Measurements from ENCODE around the gene NODAL. TPM values are rescaled to one million over a fixed set of nuclear protein-coding genes. Genes with fewer than 3 reads are reported as not detected.

The NODAL gene
- total and polyA plus RNA-seq, 2 donors from 2014 or later = not detected

- FAIRE-seq = no peak
- intact Hi-C loops (cut with DNase I) = no loop called here
Measured at GRCh38 chr10:70475661-70476060, 34.2 kb upstream of the NODAL start.

GRCh38 chr10:70474780-70475179 is 33.3 kb upstream of the NODAL start:
- intact Hi-C loops (cut with DNase I) = no loop called here
- H3K9ac ChIP-seq (ENCODE audit: low read length in 3 of 3) = no peak overlapping the region
- H3K27ac ChIP-seq (ENCODE audit: low read depth in 2 of 2, low read length in 2 of 2) = no peak overlapping the region
- TF ChIP-seq CTCF (IDR thresholded peaks at IDR 0.05; ENCODE audit: borderline replicate concordance, extremely low read depth, insufficient read depth) = no peak
- DNase-seq = peak in 3 of 5 donors; percentile 49 to 66 (median 63)
- H3K4me1 ChIP-seq (ENCODE audit: control insufficient read depth in 2 of 3, insufficient read depth in 2 of 3, low read depth in 1 of 3, low read length in 3 of 3) = peaks cover 0 to 6% (median 0%) of the 10 kb centered on the region in 3 donors
- no peak overlapping the region for H3K4me3 ChIP-seq (ENCODE audit: low read length in 3 of 3)
- H3K36me3 ChIP-seq (ENCODE audit: control insufficient read depth in 2 of 3, insufficient read depth in 3 of 3, low read length in 3 of 3) = no peaks in the 10 kb centered on the region
- H3K27me3 ChIP-seq (ENCODE audit: control insufficient read depth, insufficient read depth, low read length) = no peaks in the 10 kb centered on the region
- FAIRE-seq = no peak
- H3K9me3 ChIP-seq (ENCODE audit: control insufficient read depth in 2 of 3, insufficient read depth in 1 of 3, low read length in 3 of 3) = no peaks in the 10 kb centered on the region

More at GRCh38 chr10:70475661-70476060, 34.2 kb upstream of the NODAL start:
- no peak for TF ChIP-seq CTCF (IDR thresholded peaks at IDR 0.05; ENCODE audit: borderline replicate concordance, extremely low read depth, insufficient read depth)
- H3K36me3 ChIP-seq (ENCODE audit: control insufficient read depth in 2 of 3, insufficient read depth in 3 of 3, low read length in 3 of 3) = no peaks in the 10 kb centered on the region
- no peaks in the 10 kb centered on the region for H3K27me3 ChIP-seq (ENCODE audit: control insufficient read depth, insufficient read depth, low read length)
- no peak overlapping the region for H3K4me3 ChIP-seq (ENCODE audit: low read length in 3 of 3)
- H3K9ac ChIP-seq (ENCODE audit: low read length in 3 of 3) = no peak overlapping the region
- peaks cover 0 to 12% (median 0%) of the 10 kb centered on the region in 3 donors for H3K4me1 ChIP-seq (ENCODE audit: control insufficient read depth in 2 of 3, insufficient read depth in 2 of 3, low read depth in 1 of 3, low read length in 3 of 3)
- H3K9me3 ChIP-seq (ENCODE audit: control insufficient read depth in 2 of 3, insufficient read depth in 1 of 3, low read length in 3 of 3) = no peaks in the 10 kb centered on the region
- no peak for DNase-seq
- no peak overlapping the region for H3K27ac ChIP-seq (ENCODE audit: low read depth in 2 of 2, low read length in 2 of 2)

- FAIRE-seq (no peak), DNase-seq (no peak)
- Histone ChIP-seq H3K9me3 (ENCODE audit: control insufficient read depth in 2 of 3, insufficient read depth in 1 of 3, low read length in 3 of 3) (no peaks in the 10 kb centered on the region), H3K4me3 (ENCODE audit: low read length in 3 of 3) (no peak overlapping the region), H3K27ac (ENCODE audit: low read depth in 2 of 2, low read length in 2 of 2) (no peak overlapping the region), H3K27me3 (ENCODE audit: control insufficient read depth, insufficient read depth, low read length) (no peaks in the 10 kb centered on the region), H3K9ac (ENCODE audit: low read length in 3 of 3) (no peak overlapping the region), H3K4me1 (ENCODE audit: control insufficient read depth in 2 of 3, insufficient read depth in 2 of 3, low read depth in 1 of 3, low read length in 3 of 3) (peaks cover 0 to under 1% (median 0%) of the 10 kb centered on the region in 3 donors), H3K36me3 (ENCODE audit: control insufficient read depth in 2 of 3, insufficient read depth in 3 of 3, low read length in 3 of 3) (no peaks in the 10 kb centered on the region)
- no peak for TF ChIP-seq CTCF (IDR thresholded peaks at IDR 0.05; ENCODE audit: borderline replicate concordance, extremely low read depth, insufficient read depth)
- intact Hi-C loops (cut with DNase I) = no loop called here
Measured at GRCh38 chr10:70472799-70473454, 31.4 kb upstream of the NODAL start.
